ENCODE data around the gene TWIST2. TPM values are rescaled to one million over a fixed set of nuclear protein-coding genes. Genes with fewer than 3 reads are reported as not detected.

Gene TWIST2
- polyA plus RNA-seq, 1 experiment, result 15.6 TPM

DNA sequence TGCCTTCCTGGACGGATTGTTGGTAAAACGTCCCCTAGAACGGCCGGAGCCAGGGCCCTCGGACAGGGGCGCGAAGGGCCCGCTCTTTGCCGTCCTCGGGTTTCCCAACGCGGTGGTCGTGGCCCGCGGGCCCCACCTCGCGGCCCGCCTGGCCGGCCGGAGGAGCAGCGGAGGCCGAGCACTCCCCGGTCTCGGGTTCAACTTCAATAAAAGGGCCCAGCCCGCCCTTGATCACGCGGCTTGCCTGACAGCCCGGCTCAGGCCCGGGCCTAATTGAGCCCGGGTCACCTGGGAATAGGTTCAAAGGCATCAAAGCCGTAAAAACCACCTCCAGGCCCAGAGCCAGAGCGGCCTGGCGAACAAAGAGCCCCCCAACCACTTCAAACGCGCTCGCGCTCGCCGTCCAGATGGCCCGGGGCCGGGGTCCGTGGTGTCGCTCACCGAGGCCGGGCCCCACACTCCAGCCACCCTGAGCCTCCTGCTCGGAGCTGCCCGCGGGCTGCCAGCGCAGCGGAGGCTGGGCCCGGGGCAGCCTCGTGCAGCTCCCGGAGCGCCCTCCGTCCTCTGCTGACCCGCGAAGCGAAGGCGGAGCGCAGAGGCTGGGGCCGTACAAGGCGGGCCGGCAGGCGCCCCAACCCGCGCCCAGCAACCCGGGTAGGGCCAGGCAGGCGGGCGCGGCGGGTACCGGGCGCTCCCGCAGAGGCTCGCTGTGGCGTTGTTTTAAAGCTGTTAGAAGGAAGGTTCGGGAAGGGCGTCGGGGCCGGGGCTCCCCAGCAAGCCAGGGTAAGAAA, 1.1 kb upstream of the TWIST2 start:
- H3K27me3 ChIP-seq (ENCODE audit: control insufficient read depth, insufficient read depth, low read length), result peaks cover 2% of the 10 kb centered on the region
- CTCF ChIA-PET, result interaction anchor here (0.6 to 1.3 kb wide), 4 partner anchors 62 to 476 kb away, joined by 3 to 4 read pairs (median 3); no protein-coding TSS in a partner anchor
- TF ChIP-seq CTCF (IDR thresholded peaks at IDR 0.05; ENCODE audit: low read depth, low read length), result no peak

GRCh38 chr2:238847419-238847801, 475 bp upstream of the TWIST2 start:
- Histone ChIP-seq H3K27ac (ENCODE audit: low read depth, low read length) (peak overlapping the region; percentile 77), H3K9me3 (ENCODE audit: control insufficient read depth, insufficient read depth, low read length) (no peaks in the 10 kb centered on the region; the same call in 1 of the 2 replicates), H3K4me3 (ENCODE audit: low read depth, low read length) (peak overlapping the region; percentile 96), H3K27me3 (ENCODE audit: control insufficient read depth, insufficient read depth, low read length) (peaks cover 2% of the 10 kb centered on the region)
- no peak for TF ChIP-seq CTCF (IDR thresholded peaks at IDR 0.05; ENCODE audit: low read depth, low read length)
- DNase-seq (ENCODE audit: low read depth, low spot score), result no peak
- ChIA-PET CTCF (interaction anchor here (0.9 to 1.3 kb wide), 4 partner anchors 62 to 509 kb away, joined by 3 to 5 read pairs (median 4); no protein-coding TSS in a partner anchor), POLR2A (interaction anchor here (0.7 to 0.9 kb wide), 3 partner anchors 16 to 156 kb away, joined by 3 to 8 read pairs (median 3); no protein-coding TSS in a partner anchor)

More for the DNA sequence above, 1.1 kb upstream of the TWIST2 start:
- DNase-seq (ENCODE audit: low read depth, low spot score), result no peak
- POLR2A ChIA-PET, result interaction anchor here (0.6 to 0.9 kb wide), 3 partner anchors 17 to 180 kb away, joined by 3 read pairs; no protein-coding TSS in a partner anchor
- H3K9me3 ChIP-seq (ENCODE audit: control insufficient read depth, insufficient read depth, low read length), result no peaks in the 10 kb centered on the region; the same call in 1 of the 2 replicates
- H3K27ac ChIP-seq (ENCODE audit: low read depth, low read length), result no peak overlapping the region
- peak overlapping the region; percentile 96 for H3K4me3 ChIP-seq (ENCODE audit: low read depth, low read length)

GRCh38 chr2:238848691-238848975, 748 bp downstream of the TWIST2 start:
- no peak for TF ChIP-seq CTCF (IDR thresholded peaks at IDR 0.05; ENCODE audit: low read depth, low read length)
- Histone ChIP-seq H3K27ac (ENCODE audit: low read depth, low read length) (no peak overlapping the region), H3K9me3 (ENCODE audit: control insufficient read depth, insufficient read depth, low read length) (no peaks in the 10 kb centered on the region; the same call in 1 of the 2 replicates), H3K27me3 (ENCODE audit: control insufficient read depth, insufficient read depth, low read length) (peaks cover 2% of the 10 kb centered on the region), H3K4me3 (ENCODE audit: low read depth, low read length) (peak overlapping the region; percentile 96)
- ChIA-PET CTCF (interaction anchor here (0.9 to 1.0 kb wide), 3 partner anchors 63 to 511 kb away, joined by 3 to 5 read pairs (median 4); no protein-coding TSS in a partner anchor), POLR2A (interaction anchor here (0.7 to 1.5 kb wide), 3 partner anchors 17 to 126 kb away, joined by 3 to 9 read pairs (median 3); no protein-coding TSS in a partner anchor)
- DNase-seq (ENCODE audit: low read depth, low spot score), result no peak

- ChIA-PET POLR2A (interaction anchor here (1.2 to 1.5 kb wide), 2 partner anchors 16 kb away, joined by 4 to 9 read pairs; no protein-coding TSS in a partner anchor), CTCF (interaction anchor here (1.5 kb wide), 1 partner anchor 26 kb away, joined by 5 read pairs; no protein-coding TSS in a partner anchor)
- peaks cover 2% of the 10 kb centered on the region for H3K27me3 ChIP-seq (ENCODE audit: control insufficient read depth, insufficient read depth, low read length)
- H3K4me3 ChIP-seq (ENCODE audit: low read depth, low read length), result peak overlapping the region; percentile 96
- peak overlapping the region; percentile 78 for H3K27ac ChIP-seq (ENCODE audit: low read depth, low read length)
- DNase-seq (ENCODE audit: low read depth, low spot score), result no peak
- TF ChIP-seq CTCF (IDR thresholded peaks at IDR 0.05; ENCODE audit: low read depth, low read length), result no peak
- no peaks in the 10 kb centered on the region; the same call in 1 of the 2 replicates for H3K9me3 ChIP-seq (ENCODE audit: control insufficient read depth, insufficient read depth, low read length)
These were observed 1.3 kb downstream of the TWIST2 start for GRCh38 chr2:238848976-238849853.
